Activated CD4-positive, alpha-beta T cell treated with anti-CD3 and anti-CD28 coated beads, Interleukin-2, amount 50 U/mL, for 1 hour (primary cell): ENCODE results near the gene SMU1.
"Not testable (repeated sequence)": the region's sequence is repeated elsewhere in the genome, so short reads cannot be mapped to it uniquely, and the experiment has no call there.

Source experiments
- DNase-seq: peaks from one replicate; pipeline ENCODE4 v3.0.0-alpha.2; 2020

The SMU1 gene

GRCh38 chr9:33011831-33012230 is 64.6 kb downstream of the SMU1 start:
- no peak for DNase-seq

DNA sequence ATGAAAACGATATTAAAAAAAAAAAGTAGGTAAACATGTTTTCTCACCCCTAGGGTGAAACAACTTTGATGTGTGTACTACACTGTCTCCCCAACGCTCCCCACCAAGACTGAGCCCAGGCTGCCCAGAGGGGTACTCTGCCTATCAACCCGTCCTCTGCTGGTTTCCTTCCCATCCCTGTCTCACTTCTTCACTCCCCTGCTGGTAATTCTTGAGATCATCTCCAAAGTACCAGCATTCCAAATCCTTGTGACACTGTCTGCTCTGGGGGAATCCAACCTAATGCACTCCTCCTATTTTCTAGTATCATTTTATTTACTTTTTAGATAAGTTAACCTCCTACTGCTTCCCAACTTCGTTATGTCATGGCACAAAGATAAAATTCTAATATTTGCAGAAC is 68.7 kb downstream of the SMU1 start:
- DNase-seq: no peak

DNA sequence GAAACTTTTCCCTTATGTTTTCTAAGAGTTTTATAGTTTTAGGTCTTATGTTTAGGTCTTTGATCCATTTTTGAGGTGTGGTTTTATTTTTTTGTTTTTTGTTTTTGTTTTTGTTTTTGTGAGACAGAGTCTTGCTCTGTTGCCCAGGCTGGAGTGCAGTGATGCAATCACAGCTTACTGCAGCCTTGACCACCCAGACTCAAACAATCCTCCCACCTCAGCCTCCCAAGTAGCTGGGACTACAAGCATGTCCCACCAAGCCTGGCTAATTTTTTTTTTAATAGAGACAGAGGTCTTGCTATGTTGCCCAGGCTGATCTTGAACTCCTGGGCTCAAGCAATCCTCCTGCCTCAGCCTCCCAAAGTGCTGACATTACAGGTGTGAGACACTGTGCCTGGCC is 71.1 kb downstream of the SMU1 start:
- not testable (repeated sequence) for DNase-seq

DNA sequence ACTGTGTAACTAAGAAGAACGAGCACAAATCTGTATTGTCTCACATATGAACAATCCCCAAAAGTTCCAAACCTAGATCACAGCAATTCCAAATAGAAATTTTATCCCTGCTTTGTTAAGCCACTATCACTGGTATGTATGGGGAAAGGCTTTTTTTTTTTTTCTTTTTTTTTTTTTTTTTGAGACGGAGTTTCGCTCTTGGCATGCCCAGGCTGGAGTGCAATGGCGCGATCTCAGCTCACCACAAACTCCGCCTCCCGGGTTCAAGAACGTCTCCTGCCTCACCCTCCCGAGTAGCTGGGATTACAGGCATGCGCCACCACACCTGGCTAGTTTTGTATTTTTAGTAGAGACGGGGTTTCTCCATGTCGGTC is 75.8 kb downstream of the SMU1 start:
- not testable (repeated sequence) for DNase-seq

DNA sequence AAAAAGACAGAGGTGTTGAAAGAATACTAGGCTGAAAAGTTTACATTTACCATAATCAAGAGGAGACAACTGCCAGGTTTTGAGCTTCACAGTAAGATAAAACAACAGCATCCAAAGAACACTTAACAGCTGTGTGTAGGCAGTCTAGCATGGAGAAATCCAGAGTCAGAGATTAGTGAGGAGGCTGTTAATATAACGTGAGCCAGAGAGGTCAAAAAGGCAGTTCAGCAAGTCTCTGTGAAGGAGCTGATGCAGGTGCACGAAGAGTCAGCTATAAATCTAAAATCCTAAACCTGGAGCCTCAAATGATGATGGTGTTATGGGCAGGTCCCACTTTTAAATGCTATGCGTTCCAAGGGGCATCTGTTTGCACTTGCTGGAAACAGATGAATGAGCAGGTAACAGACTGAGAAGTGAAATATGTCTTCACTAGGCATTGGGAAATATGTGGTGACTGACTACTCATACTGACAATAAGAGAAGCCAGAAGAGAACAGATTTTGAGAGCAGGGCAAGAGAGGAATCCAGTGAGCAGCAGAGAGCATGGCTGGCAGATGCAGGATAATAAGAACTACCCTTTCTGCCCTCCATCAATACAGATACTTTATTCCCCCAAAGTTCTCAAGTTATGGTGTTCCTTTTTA is 83.8 kb downstream of the SMU1 start:
- no peak for DNase-seq

DNA sequence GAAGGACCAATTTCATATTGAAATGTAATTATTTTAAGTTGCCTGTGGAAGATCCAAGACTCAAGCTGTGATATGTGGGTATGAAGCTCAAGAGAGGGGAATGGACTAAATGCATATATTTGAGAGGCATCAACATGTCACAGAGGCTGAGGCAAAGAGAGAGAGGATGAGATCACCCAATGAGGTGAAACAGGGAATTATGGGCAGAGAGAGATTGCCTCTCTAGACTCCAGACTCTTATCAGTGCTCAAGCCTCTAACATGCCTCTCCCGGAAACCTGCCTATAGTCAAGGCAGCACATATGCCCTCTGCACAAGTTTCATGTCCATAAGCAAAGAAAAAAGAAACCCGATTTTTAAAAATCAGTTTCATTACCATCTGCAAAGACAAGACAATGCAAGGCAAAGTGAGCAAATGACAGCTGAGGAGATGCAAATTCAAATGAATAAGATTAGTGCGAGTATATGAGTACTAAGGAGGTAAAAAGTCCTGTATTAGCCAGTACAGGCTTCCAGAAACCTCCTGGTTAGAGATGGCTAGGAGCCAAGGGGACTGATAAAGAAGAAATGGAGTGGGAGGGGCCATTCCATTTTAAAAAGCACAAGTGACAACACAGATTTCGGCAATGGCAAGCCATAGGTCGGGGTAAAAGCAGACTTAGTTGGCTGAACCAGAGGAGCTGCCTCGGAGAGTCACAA is 84.4 kb downstream of the SMU1 start:
- no peak for DNase-seq
